Measurements from ENCODE around the gene CCDC88B. TPM values are rescaled to one million over a fixed set of nuclear protein-coding genes. Genes with fewer than 3 reads are reported as not detected.

Gene CCDC88B
- total and polyA plus RNA-seq, 9 of the 15 experiments (the other 6 are each of a cell fraction or from before 2014, with no cell fraction given), result 0.13 to 18.1 (median 7.9) TPM

GRCh38 chr11:64339286-64339685, 718 bp upstream of the CCDC88B start (continued):
- no peak for TF ChIP-seq TSHZ1 (CRISPR knock-in tag; IDR thresholded peaks at IDR 0.05)
- TF ChIP-seq CBFB (CRISPR knock-in tag; IDR thresholded peaks at IDR 0.05), result no peak
- no peak for TF ChIP-seq NR2F6 (CRISPR knock-in tag; IDR thresholded peaks at IDR 0.05)
- no peak for TF ChIP-seq SMARCB1 (IDR thresholded peaks at IDR 0.05; ENCODE audit: insufficient read length, low read depth)
- 0 out of 2 replicates have a peak, but pooled peaks have one; percentile 10 for TF ChIP-seq MAFG (tag; conservative IDR thresholded peaks at IDR 0.05)
- TF ChIP-seq CHD2 (IDR thresholded peaks at IDR 0.05; ENCODE audit: low read depth, low read length), result no peak
- TF ChIP-seq GTF3C2 (IDR thresholded peaks at IDR 0.05; ENCODE audit: borderline replicate concordance, extremely low read depth, insufficient read length), result no peak
- TF ChIP-seq GABPB1 (CRISPR knock-in tag; IDR thresholded peaks at IDR 0.05), result no peak
- TF ChIP-seq ZBTB11 (CRISPR knock-in tag; IDR thresholded peaks at IDR 0.05), result 0 out of 6 replicates have a peak, but pooled peaks of 1 of the 3 experiments have one; percentile 13
- no peak for TF ChIP-seq SNRNP70 (optimal IDR thresholded peaks at IDR 0.05; ENCODE audit: low read depth, low read length)
- no peak for TF ChIP-seq TCF3 (CRISPR knock-in tag; IDR thresholded peaks at IDR 0.05)
